Osteocyte (in vitro differentiated cells): ENCODE measurements around the gene GNL3. TPM values are rescaled to one million over a fixed set of nuclear protein-coding genes. Genes with fewer than 3 reads are reported as not detected.

Source experiments
- DNase-seq: peaks from one replicate; pipeline ENCODE4 v3.0.0; 2021; ENCODE audit warnings: mixed read lengths; ENCODE audit not compliant: unreplicated experiment; ENCODE audit errors: extremely low spot score
- H3K27ac Mint-ChIP-seq: one replicate; pipeline ENCODE4 v1.8.0; 2021; ENCODE audit warnings: mild to moderate bottlenecking, mixed read lengths; ENCODE audit not compliant: unreplicated experiment
- H3K27me3 Mint-ChIP-seq: one replicate; pipeline ENCODE4 v1.8.0; 2021; ENCODE audit warnings: mixed read lengths; ENCODE audit not compliant: unreplicated experiment
- H3K36me3 Mint-ChIP-seq: one replicate; pipeline ENCODE4 v1.8.0; 2021; ENCODE audit warnings: mixed read lengths; ENCODE audit not compliant: unreplicated experiment
- H3K4me1 Mint-ChIP-seq: one replicate; pipeline ENCODE4 v1.8.0; 2021; ENCODE audit warnings: mixed read lengths; ENCODE audit not compliant: unreplicated experiment
- H3K4me3 Mint-ChIP-seq: one replicate; pipeline ENCODE4 v1.8.0; 2021; ENCODE audit warnings: mild to moderate bottlenecking, moderate library complexity, mixed read lengths; ENCODE audit not compliant: unreplicated experiment
- H3K9me3 Mint-ChIP-seq: one replicate; pipeline ENCODE4 v1.8.0; 2021; ENCODE audit warnings: mixed read lengths; ENCODE audit not compliant: unreplicated experiment
- CTCF ChIP-seq: fragments of 200-600 bp; sonication (generic); IDR thresholded peaks from 2 replicates; pipeline ENCODE4 v1.5.0; 2021; ENCODE audit warnings: antibody characterized with exemption, mild to moderate bottlenecking, moderate library complexity
- total RNA-seq: library from RNA; stranded (reverse); gene quantifications from 2 replicates; pipeline ENCODE4 v1.2.1, GENCODE V29; 2021

GNL3 gene
- total RNA-seq, 1 donor from 2014 or later: 69.8 TPM

GRCh38 chr3:52650439-52650838 is 35.4 kb upstream of the GNL3 start:
- TF ChIP-seq CTCF: no peak
- no peak for DNase-seq
- Mint-ChIP-seq H3K9me3 (no peaks in the 10 kb centered on the region), H3K27me3 (no peaks in the 10 kb centered on the region), H3K4me3 (no peak overlapping the region), H3K27ac (peak overlapping the region; percentile 31), H3K4me1 (no peaks in the 10 kb centered on the region), H3K36me3 (peaks cover 61% of the 10 kb centered on the region)

GRCh38 chr3:52651592-52651991 is 34.2 kb upstream of the GNL3 start:
- Mint-ChIP-seq H3K27ac (no peak overlapping the region), H3K4me3 (no peak overlapping the region), H3K36me3 (peaks cover 63% of the 10 kb centered on the region), H3K9me3 (no peaks in the 10 kb centered on the region), H3K4me1 (no peaks in the 10 kb centered on the region), H3K27me3 (no peaks in the 10 kb centered on the region)
- DNase-seq: no peak
- TF ChIP-seq CTCF: no peak

- DNase-seq: no peak
- no peaks in the 10 kb centered on the region for H3K9me3 Mint-ChIP-seq
- H3K27me3 Mint-ChIP-seq: no peaks in the 10 kb centered on the region
- H3K27ac Mint-ChIP-seq: no peak overlapping the region
- peaks cover 42% of the 10 kb centered on the region for H3K36me3 Mint-ChIP-seq
- no peaks in the 10 kb centered on the region for H3K4me1 Mint-ChIP-seq
- no peak for TF ChIP-seq CTCF
- no peak overlapping the region for H3K4me3 Mint-ChIP-seq
Observed at GRCh38 chr3:52655895-52656294, 29.9 kb upstream of the GNL3 start.

- Mint-ChIP-seq H3K27me3 (no peaks in the 10 kb centered on the region), H3K36me3 (peaks cover 50% of the 10 kb centered on the region), H3K4me1 (no peaks in the 10 kb centered on the region), H3K27ac (no peak overlapping the region), H3K4me3 (no peak overlapping the region), H3K9me3 (no peaks in the 10 kb centered on the region)
- TF ChIP-seq CTCF: no peak
- DNase-seq: no peak
Observed at GRCh38 chr3:52660046-52660445, 25.8 kb upstream of the GNL3 start.

GRCh38 chr3:52663098-52663497 is 22.7 kb upstream of the GNL3 start:
- TF ChIP-seq CTCF: no peak
- Mint-ChIP-seq H3K4me3 (no peak overlapping the region), H3K27me3 (no peaks in the 10 kb centered on the region), H3K9me3 (no peaks in the 10 kb centered on the region), H3K27ac (no peak overlapping the region), H3K4me1 (peaks cover 2% of the 10 kb centered on the region), H3K36me3 (peaks cover 47% of the 10 kb centered on the region)
- no peak for DNase-seq
